HEK293 (cell line): Measurements from ENCODE around the gene COL4A1.

Source experiments
- ATF2 ChIP-seq: fragments of 450-650 bp; formaldehyde crosslinking; IDR thresholded peaks from 2 replicates; pipeline ENCODE4 v1.5.1; 2016; ENCODE audit warnings: missing biosample characterization, missing genetic modification characterization, low read depth
- BCL11A ChIP-seq: fragments of 450-650 bp; formaldehyde crosslinking; IDR thresholded peaks from 2 replicates; pipeline ENCODE4 v1.5.1; 2016; ENCODE audit warnings: low read depth, missing biosample characterization, missing genetic modification characterization
- CTCF ChIP-seq: fragments of 450-650 bp; formaldehyde crosslinking; IDR thresholded peaks from 2 replicates; pipeline ENCODE4 v1.5.1; 2016; ENCODE audit warnings: missing biosample characterization, missing genetic modification characterization
- MYNN ChIP-seq: fragments of 450-650 bp; formaldehyde crosslinking; IDR thresholded peaks from 2 replicates; pipeline ENCODE4 v1.5.1; 2016; ENCODE audit warnings: missing biosample characterization, missing genetic modification characterization, borderline replicate concordance
- YY1 ChIP-seq: fragments of 450-650 bp; formaldehyde crosslinking; IDR thresholded peaks from 2 replicates; pipeline ENCODE4 v1.5.1; 2018; ENCODE audit warnings: missing biosample characterization, missing genetic modification characterization
- ZBTB1 ChIP-seq: fragments of 450-650 bp; formaldehyde crosslinking; IDR thresholded peaks from 2 replicates; pipeline ENCODE4 v1.5.1; 2016; ENCODE audit warnings: missing biosample characterization, missing genetic modification characterization
- ZNF121 ChIP-seq: fragments of 450-650 bp; formaldehyde crosslinking; IDR thresholded peaks from 2 replicates; pipeline ENCODE4 v1.5.1; 2016; ENCODE audit warnings: missing biosample characterization, missing genetic modification characterization
- ZNF302 ChIP-seq: fragments of 450-650 bp; formaldehyde crosslinking; IDR thresholded peaks from 2 replicates; pipeline ENCODE4 v1.5.1; 2016; ENCODE audit warnings: missing biosample characterization, missing genetic modification characterization, low read depth
- ZNF404 ChIP-seq: fragments of 450-650 bp; formaldehyde crosslinking; IDR thresholded peaks from 2 replicates; pipeline ENCODE4 v1.5.1; 2017; ENCODE audit warnings: missing biosample characterization, missing genetic modification characterization
- ZSCAN5A ChIP-seq: fragments of 450-650 bp; formaldehyde crosslinking; IDR thresholded peaks from 2 replicates; pipeline ENCODE4 v1.5.1; 2016; ENCODE audit warnings: missing biosample characterization, missing genetic modification characterization

GRCh38 chr13:110356362-110356761 is 49.4 kb upstream of the COL4A1 start:
- no peak for TF ChIP-seq ZSCAN5A (tag by site-specific recombination)
- no peak for TF ChIP-seq ZNF121 (tag by site-specific recombination)
- no peak for TF ChIP-seq YY1 (tag by site-specific recombination)
- no peak for TF ChIP-seq MYNN
- TF ChIP-seq BCL11A, result no peak
- TF ChIP-seq CTCF (tag by site-specific recombination), result no peak
- no peak for TF ChIP-seq ZNF404
- TF ChIP-seq ATF2, result no peak
- TF ChIP-seq ZBTB1 (tag by site-specific recombination), result no peak
- TF ChIP-seq ZNF302 (tag by site-specific recombination), result no peak
